Liver (tissue), 9 donors: ENCODE measurements around the gene SDF2. TPM values are rescaled to one million over a fixed set of nuclear protein-coding genes. Genes with fewer than 3 reads are reported as not detected.

Experiments used
- DNase-seq: peaks from one replicate; pipeline ENCODE4 v3.0.0-alpha.2; 2017; ENCODE audit warnings: low spot score
- H3K27ac ChIP-seq, 2 donors: one replicate each; pipeline ENCODE4 v1.7.0; 2013; ENCODE audit warnings: inconsistent platforms in 2 of 2, low read length in 2 of 2, control low read depth in 1 of 2, low read depth in 1 of 2, mild to moderate bottlenecking in 1 of 2
- H3K27me3 ChIP-seq, 4 donors: one replicate each; pipeline versions ENCODE4 v1.6.1 to v1.7.0; 2013; ENCODE audit warnings: low read length in 3 of 4, inconsistent platforms in 1 of 4, mild to moderate bottlenecking in 1 of 4, moderate library complexity in 1 of 4; ENCODE audit not compliant: control insufficient read depth in 4 of 4, insufficient read depth in 4 of 4
- H3K36me3 ChIP-seq, 4 donors: one replicate each; pipeline versions ENCODE4 v1.6.1 to v1.7.0; 2013; ENCODE audit warnings: low read length in 3 of 4, mild to moderate bottlenecking in 3 of 4, low read depth in 1 of 4, moderate library complexity in 1 of 4; ENCODE audit not compliant: control insufficient read depth in 4 of 4, insufficient read depth in 3 of 4
- H3K4me1 ChIP-seq, 4 donors: one replicate each; pipeline versions ENCODE4 v1.6.1 to v1.7.0; 2013; ENCODE audit warnings: low read length in 3 of 4, mild to moderate bottlenecking in 3 of 4, moderate library complexity in 1 of 4; ENCODE audit not compliant: control insufficient read depth in 4 of 4, insufficient read depth in 4 of 4
- H3K4me3 ChIP-seq, 3 donors: one replicate each; pipeline versions ENCODE4 v1.6.1 to v1.7.0; 2013; ENCODE audit warnings: low read length in 3 of 3, control low read depth in 1 of 3, low read depth in 1 of 3, mild to moderate bottlenecking in 1 of 3
- H3K9ac ChIP-seq, 2 donors: one replicate each; pipeline ENCODE4 v1.7.0; 2013; ENCODE audit warnings: low read length in 2 of 2, mild to moderate bottlenecking in 2 of 2, moderate library complexity in 2 of 2, control low read depth in 1 of 2, low read depth in 1 of 2
- H3K9me3 ChIP-seq, 4 donors: one replicate each; pipeline versions ENCODE4 v1.6.1 to v1.7.0; 2013; ENCODE audit warnings: low read length in 3 of 4; ENCODE audit not compliant: control insufficient read depth in 4 of 4
- EGR1 ChIP-seq, 2 donors: IDR thresholded peaks; 2 replicates each; pipeline ENCODE4 v1.6.1; 2016 to 2018; ENCODE audit warnings: antibody characterized with exemption in 2 of 2, low read depth in 2 of 2
- FOXA1 ChIP-seq: IDR thresholded peaks from 2 replicates; pipeline ENCODE4 v1.6.1; 2016; ENCODE audit warnings: antibody characterized with exemption
- FOXA2 ChIP-seq: IDR thresholded peaks from 2 replicates; pipeline ENCODE4 v1.6.1; 2016; ENCODE audit warnings: antibody characterized with exemption
- GABPA ChIP-seq, 2 donors: IDR thresholded peaks in 1 of 2; conservative IDR thresholded peaks in 1 of 2; 2 replicates each; pipeline ENCODE4 v1.6.1; 2016; ENCODE audit warnings: antibody characterized with exemption in 2 of 2, mild to moderate bottlenecking in 1 of 2, moderate library complexity in 1 of 2
- HNF4A ChIP-seq, 2 donors: conservative IDR thresholded peaks; 2 replicates each; pipeline ENCODE4 v1.6.1; 2016; ENCODE audit warnings: antibody characterized with exemption in 2 of 2, mild to moderate bottlenecking in 2 of 2
- HNF4G ChIP-seq: IDR thresholded peaks from 2 replicates; pipeline ENCODE4 v1.6.1; 2016; ENCODE audit warnings: antibody characterized with exemption
- JUND ChIP-seq, 2 donors: IDR thresholded peaks; 2 replicates each; pipeline ENCODE4 v1.6.1; 2016; ENCODE audit warnings: antibody characterized with exemption in 2 of 2
- MAX ChIP-seq: IDR thresholded peaks from 2 replicates; pipeline ENCODE4 v1.6.1; 2016; ENCODE audit warnings: antibody characterized with exemption
- NR2F2 ChIP-seq: IDR thresholded peaks from 2 replicates; pipeline ENCODE4 v1.6.1; 2016; ENCODE audit warnings: antibody characterized with exemption
- RAD21 ChIP-seq, 2 donors: IDR thresholded peaks; 2 replicates each; pipeline ENCODE4 v1.6.1; 2016; ENCODE audit warnings: antibody characterized with exemption in 2 of 2, mild to moderate bottlenecking in 2 of 2
- REST ChIP-seq: IDR thresholded peaks from 2 replicates; pipeline ENCODE4 v1.6.1; 2016; ENCODE audit warnings: antibody characterized with exemption, mild to moderate bottlenecking
- RXRA ChIP-seq, 2 donors: IDR thresholded peaks; 2 replicates each; pipeline ENCODE4 v1.6.1; 2017 to 2018; ENCODE audit warnings: antibody characterized with exemption in 2 of 2, mild to moderate bottlenecking in 1 of 2
- SP1 ChIP-seq: IDR thresholded peaks from 2 replicates; pipeline ENCODE4 v1.6.1; 2018; ENCODE audit warnings: antibody characterized with exemption, mild to moderate bottlenecking
- TAF1 ChIP-seq: conservative IDR thresholded peaks from 2 replicates; pipeline ENCODE4 v1.6.1; 2016; ENCODE audit warnings: antibody characterized with exemption, mild to moderate bottlenecking
- YY1 ChIP-seq: IDR thresholded peaks from 2 replicates; pipeline ENCODE4 v1.6.1; 2016; ENCODE audit warnings: antibody characterized with exemption, mild to moderate bottlenecking
- WGBS: extraction: QIAGEN DNeasy Blood & Tissue Kit; methylation state at CpG from one replicate; pipeline ENCODE4 v1.1.7; 2013; 5-methylcytosine and 5-hydroxymethylcytosine counted together
- polyA plus RNA-seq, 2 donors: library from polyadenylated mRNA; stranded (reverse) in 1 of 2; unstranded in 1 of 2; fragments of 200-250 nt in 1 of 2; fragments of >200 nt in 1 of 2; fragmentation: Nextera tagmentation in 1 of 2; extraction: Ambion mirVana in 1 of 2; gene quantifications; one replicate each; pipeline versions ENCODE4 v1.2.1 to v1.2.3, GENCODE V29; 2013 to 2015
- total RNA-seq, 2 donors: library from RNA; depleted of rRNA; stranded (reverse); fragments of >200 nt; gene quantifications; one replicate each; pipeline ENCODE4 v1.2.3, GENCODE V29; 2014
- TF ChIP-seq, protein P1 (sequence below): IDR thresholded peaks from 2 replicates; pipeline ENCODE4 v1.6.1; 2016; ENCODE audit warnings: antibody characterized with exemption
- TF ChIP-seq, protein P2 (sequence below): fragments of 150-350 bp; IDR thresholded peaks from 2 replicates; pipeline ENCODE4 v1.5.1; 2017; ENCODE audit warnings: improper control_type of control experiment, low read depth, low read length; ENCODE audit not compliant: missing input control
- TF ChIP-seq, protein P3 (sequence below): IDR thresholded peaks from 2 replicates; pipeline ENCODE4 v1.6.1; 2016; ENCODE audit warnings: antibody characterized with exemption
- donor health status: healthy.
- donor health status: healthy.
- donor health status: healthy.
- donor health status: healthy.
- donor health status: healthy.

SDF2 gene
- total and polyA plus RNA-seq, 4 donors: 24.1 to 38.9 (median 28.0) TPM

GRCh38 chr17:28710861-28711722, 49.4 kb upstream of the SDF2 start:
- no peak for TF ChIP-seq NR2F2
- no peak for TF ChIP-seq RXRA (IDR thresholded peaks at IDR 0.05)
- no peak for TF ChIP-seq YY1
- TF ChIP-seq REST: peak; percentile 6
- no peak for TF ChIP-seq SP1
- Histone ChIP-seq H3K4me3 (peak overlapping the region; percentile 60 to 66 (median 60)), H3K27me3 (no peaks in the 10 kb centered on the region), H3K9ac (peak overlapping the region; percentile 30 to 66), H3K36me3 (no peaks in the 10 kb centered on the region), H3K27ac (peak overlapping the region; percentile 69 to 73), H3K9me3 (no peaks in the 10 kb centered on the region), H3K4me1 (peaks cover 1 to 11% (median 6%) of the 10 kb centered on the region in 4 donors)
- peak; percentile 93 for DNase-seq
- 2% methylated on average over 74 of the region's 74 CpGs for WGBS

- no peak for DNase-seq
- Histone ChIP-seq H3K9ac (no peak overlapping the region), H3K9me3 (no peaks in the 10 kb centered on the region), H3K27me3 (no peaks in the 10 kb centered on the region), H3K36me3 (peaks cover 2 to 22% (median 9%) of the 10 kb centered on the region in 4 donors), H3K4me1 (peaks cover 1 to 11% (median 6%) of the 10 kb centered on the region in 4 donors), H3K27ac (no peak overlapping the region), H3K4me3 (no peak overlapping the region)
- TF ChIP-seq RAD21 (IDR thresholded peaks at IDR 0.05) (no peak), YY1 (no peak), HNF4A (conservative IDR thresholded peaks at IDR 0.05) (no peak), TAF1 (no peak), HNF4G (no peak), NR2F2 (no peak), JUND (IDR thresholded peaks at IDR 0.05) (no peak), EGR1 (IDR thresholded peaks at IDR 0.05; ENCODE audit: low read depth in 2 of 2) (no peak), RXRA (IDR thresholded peaks at IDR 0.05) (no peak), FOXA2 (no peak), REST (no peak), GABPA (IDR thresholded peaks at IDR 0.05 in 1 of 2, conservative IDR thresholded peaks at IDR 0.05 in 1 of 2) (no peak), SP1 (no peak), FOXA1 (no peak), MAX (no peak)
- TF ChIP-seq, protein P1, sequence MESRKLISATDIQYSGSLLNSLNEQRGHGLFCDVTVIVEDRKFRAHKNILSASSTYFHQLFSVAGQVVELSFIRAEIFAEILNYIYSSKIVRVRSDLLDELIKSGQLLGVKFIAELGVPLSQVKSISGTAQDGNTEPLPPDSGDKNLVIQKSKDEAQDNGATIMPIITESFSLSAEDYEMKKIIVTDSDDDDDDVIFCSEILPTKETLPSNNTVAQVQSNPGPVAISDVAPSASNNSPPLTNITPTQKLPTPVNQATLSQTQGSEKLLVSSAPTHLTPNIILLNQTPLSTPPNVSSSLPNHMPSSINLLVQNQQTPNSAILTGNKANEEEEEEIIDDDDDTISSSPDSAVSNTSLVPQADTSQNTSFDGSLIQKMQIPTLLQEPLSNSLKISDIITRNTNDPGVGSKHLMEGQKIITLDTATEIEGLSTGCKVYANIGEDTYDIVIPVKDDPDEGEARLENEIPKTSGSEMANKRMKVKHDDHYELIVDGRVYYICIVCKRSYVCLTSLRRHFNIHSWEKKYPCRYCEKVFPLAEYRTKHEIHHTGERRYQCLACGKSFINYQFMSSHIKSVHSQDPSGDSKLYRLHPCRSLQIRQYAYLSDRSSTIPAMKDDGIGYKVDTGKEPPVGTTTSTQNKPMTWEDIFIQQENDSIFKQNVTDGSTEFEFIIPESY: no peak
- TF ChIP-seq, protein P2, sequence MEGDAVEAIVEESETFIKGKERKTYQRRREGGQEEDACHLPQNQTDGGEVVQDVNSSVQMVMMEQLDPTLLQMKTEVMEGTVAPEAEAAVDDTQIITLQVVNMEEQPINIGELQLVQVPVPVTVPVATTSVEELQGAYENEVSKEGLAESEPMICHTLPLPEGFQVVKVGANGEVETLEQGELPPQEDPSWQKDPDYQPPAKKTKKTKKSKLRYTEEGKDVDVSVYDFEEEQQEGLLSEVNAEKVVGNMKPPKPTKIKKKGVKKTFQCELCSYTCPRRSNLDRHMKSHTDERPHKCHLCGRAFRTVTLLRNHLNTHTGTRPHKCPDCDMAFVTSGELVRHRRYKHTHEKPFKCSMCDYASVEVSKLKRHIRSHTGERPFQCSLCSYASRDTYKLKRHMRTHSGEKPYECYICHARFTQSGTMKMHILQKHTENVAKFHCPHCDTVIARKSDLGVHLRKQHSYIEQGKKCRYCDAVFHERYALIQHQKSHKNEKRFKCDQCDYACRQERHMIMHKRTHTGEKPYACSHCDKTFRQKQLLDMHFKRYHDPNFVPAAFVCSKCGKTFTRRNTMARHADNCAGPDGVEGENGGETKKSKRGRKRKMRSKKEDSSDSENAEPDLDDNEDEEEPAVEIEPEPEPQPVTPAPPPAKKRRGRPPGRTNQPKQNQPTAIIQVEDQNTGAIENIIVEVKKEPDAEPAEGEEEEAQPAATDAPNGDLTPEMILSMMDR: no peak
- TF ChIP-seq, protein P3, sequence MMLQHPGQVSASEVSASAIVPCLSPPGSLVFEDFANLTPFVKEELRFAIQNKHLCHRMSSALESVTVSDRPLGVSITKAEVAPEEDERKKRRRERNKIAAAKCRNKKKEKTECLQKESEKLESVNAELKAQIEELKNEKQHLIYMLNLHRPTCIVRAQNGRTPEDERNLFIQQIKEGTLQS: no peak
- 92% methylated on average over 2 of the region's 2 CpGs for WGBS
Observed at GRCh38 chr17:28707339-28707720, 45.6 kb upstream of the SDF2 start.
